ES-I3 (cell line): ENCODE measurements around the gene MPRIP.
"Not testable (repeated sequence)": the region's sequence is repeated elsewhere in the genome, so short reads cannot be mapped to it uniquely, and the experiment has no call there.

ENCODE experiments used
- H3K36me3 ChIP-seq: 2 replicates; pipeline ENCODE4 v1.6.1; 2013; ENCODE audit warnings: mild to moderate bottlenecking, low read length, control low read depth, moderate library complexity; ENCODE audit not compliant: insufficient read depth
- H3K4me1 ChIP-seq: 2 replicates; pipeline ENCODE4 v1.6.1; 2013; ENCODE audit warnings: mild to moderate bottlenecking, control low read depth, low read length; ENCODE audit not compliant: insufficient read depth
- H3K9ac ChIP-seq: 2 replicates; pipeline ENCODE4 v1.6.1; 2013; ENCODE audit warnings: low read depth, mild to moderate bottlenecking, low read length, moderate library complexity
- H3K9me3 ChIP-seq: 2 replicates; pipeline ENCODE4 v1.6.1; 2013; ENCODE audit warnings: mild to moderate bottlenecking, low read length, moderate library complexity; ENCODE audit not compliant: control insufficient read depth, insufficient read depth

MPRIP gene

DNA sequence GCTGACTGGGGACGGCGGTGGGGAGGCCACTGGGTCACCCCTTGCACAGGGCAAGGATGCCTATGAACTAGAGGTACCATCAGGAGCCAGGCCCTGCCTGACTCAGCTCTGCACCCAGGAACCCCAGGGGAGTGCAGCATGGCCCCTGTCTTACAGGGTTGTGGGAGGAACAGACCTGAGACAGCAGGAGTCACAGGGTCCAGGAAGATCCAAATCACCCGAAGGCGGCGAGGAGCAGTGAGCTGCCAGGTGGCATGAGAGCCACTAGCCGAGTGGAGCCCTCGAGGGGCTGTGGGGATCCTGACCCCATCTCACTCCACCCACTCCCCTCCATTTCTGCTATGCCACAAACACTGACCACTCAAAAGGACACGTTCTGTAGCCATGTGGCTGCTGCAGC, 133.1 kb downstream of the MPRIP start:
- no peak overlapping the region for H3K9ac ChIP-seq
- H3K4me1 ChIP-seq = peaks cover 8% of the 10 kb centered on the region; the same call in 1 of the 2 replicates
- H3K36me3 ChIP-seq = peaks cover 32% of the 10 kb centered on the region
- no peaks in the 10 kb centered on the region for H3K9me3 ChIP-seq

DNA sequence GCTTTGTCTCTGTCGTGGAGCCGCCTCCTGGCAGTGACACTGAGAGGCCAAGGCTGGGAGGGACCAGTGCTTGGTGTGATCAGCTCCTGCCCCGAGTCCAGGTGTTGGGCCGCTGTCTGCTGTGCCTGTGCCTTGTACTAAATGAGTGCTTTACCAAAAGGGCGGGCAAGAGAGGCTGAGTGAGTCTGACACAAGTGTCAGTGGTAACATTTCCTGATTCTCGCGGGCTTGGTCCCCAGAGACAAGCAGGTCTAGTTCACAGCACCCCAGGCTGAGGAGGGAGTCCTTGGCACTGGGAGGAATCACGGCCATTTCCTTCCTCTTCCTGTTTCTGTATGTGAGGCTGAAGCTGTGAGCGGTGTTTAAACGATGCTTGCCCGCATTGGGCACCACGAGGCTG, 133.7 kb downstream of the MPRIP start:
- Histone ChIP-seq H3K9me3 (no peaks in the 10 kb centered on the region), H3K36me3 (peaks cover 32% of the 10 kb centered on the region), H3K9ac (no peak overlapping the region), H3K4me1 (peaks cover 8% of the 10 kb centered on the region; the same call in 1 of the 2 replicates)

DNA sequence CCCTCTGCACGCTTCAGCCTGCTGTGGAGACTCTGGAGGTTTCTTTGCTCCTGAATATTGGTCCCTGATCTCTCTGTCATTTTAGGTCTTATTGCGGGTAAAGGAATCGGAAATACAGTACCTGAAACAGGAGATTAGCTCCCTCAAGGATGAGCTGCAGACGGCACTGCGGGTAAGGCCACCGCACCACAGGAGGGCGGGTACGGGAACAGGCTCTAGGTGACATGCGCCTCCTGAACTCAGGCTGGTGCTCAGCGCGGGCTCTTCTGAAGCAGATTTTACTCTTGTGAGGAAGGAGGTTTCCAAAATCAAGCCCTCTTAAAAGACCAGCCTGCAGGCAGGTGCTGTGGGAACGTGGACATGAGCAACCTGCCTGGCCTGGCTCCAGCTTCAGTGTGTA, 134.1 kb downstream of the MPRIP start:
- Histone ChIP-seq H3K9ac (no peak overlapping the region), H3K36me3 (peaks cover 32% of the 10 kb centered on the region), H3K4me1 (peaks cover 8% of the 10 kb centered on the region; the same call in 1 of the 2 replicates), H3K9me3 (no peaks in the 10 kb centered on the region)

DNA sequence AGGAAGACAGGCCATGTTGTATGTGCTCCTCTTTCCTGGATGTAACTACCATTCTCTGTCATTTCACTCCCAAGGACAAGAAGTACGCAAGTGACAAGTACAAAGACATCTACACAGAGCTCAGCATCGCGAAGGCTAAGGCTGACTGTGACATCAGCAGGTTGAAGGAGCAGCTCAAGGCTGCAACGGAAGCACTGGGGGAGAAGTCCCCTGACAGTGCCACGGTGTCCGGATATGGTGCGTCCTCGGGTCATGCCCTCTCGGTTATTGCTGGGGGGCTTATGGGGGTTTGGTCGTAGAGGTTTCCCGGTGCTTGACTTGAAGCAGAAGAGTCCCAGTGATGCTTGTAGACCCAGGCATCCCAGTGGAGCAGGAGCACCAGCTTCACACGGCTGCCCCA, 134.9 kb downstream of the MPRIP start:
- peaks cover 32% of the 10 kb centered on the region for H3K36me3 ChIP-seq
- H3K9me3 ChIP-seq = no peaks in the 10 kb centered on the region
- H3K9ac ChIP-seq = no peak overlapping the region
- H3K4me1 ChIP-seq = peaks cover 2% of the 10 kb centered on the region; the same call in 1 of the 2 replicates

DNA sequence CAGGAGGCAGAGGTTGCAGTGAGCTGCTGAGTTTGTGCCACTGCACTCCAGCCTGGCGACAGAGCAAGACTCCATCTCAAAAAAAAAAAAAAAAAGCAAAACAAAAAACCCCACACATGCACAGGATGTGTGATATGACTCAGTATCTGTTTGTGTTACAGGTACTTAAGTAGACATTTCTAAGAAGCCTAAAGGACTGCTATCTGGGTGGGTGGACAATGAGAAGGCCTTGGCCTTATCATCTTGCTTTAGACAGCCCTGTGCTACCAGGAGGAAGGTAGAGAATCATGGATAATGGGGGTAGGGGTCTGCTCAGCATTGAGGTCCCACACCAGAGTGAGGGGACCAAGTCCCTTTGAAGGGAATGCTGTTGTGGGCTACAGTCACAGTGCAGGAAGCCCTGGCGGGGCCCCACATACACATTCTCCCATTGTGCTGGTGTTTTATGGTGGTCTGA, 137.1 kb downstream of the MPRIP start:
- Histone ChIP-seq H3K4me1 (no peaks in the 10 kb centered on the region), H3K36me3 (peaks cover 24% of the 10 kb centered on the region)

DNA sequence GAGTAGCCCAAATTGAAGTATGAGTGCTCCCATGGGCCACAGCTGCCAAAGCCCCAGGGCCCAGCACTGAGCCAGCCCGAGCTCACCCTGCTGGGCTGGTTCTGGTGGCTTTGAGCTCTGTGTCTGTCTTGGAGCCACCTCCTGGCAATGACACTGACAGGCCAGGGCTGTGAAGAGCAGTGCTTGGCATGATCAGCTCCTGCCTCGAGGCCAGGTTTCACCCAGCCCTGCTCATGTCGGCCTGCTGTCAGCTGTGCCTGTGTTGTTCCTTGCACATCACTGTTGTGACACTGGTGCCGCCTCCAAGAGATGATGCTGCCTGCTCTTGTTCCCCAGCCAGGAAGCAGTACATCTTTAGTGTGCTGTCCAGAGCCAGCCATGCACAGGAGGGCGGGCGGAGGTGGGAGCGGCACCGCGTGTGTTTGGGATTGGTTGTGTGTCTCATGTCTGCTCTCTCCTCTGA, 137.9 kb downstream of the MPRIP start:
- H3K4me1 ChIP-seq = no peaks in the 10 kb centered on the region
- no peak overlapping the region for H3K9ac ChIP-seq
- no peaks in the 10 kb centered on the region for H3K9me3 ChIP-seq
- H3K36me3 ChIP-seq = peaks cover 24% of the 10 kb centered on the region

More for the DNA sequence above, 137.1 kb downstream of the MPRIP start:
- Histone ChIP-seq H3K9ac (no peak overlapping the region), H3K9me3 (no peaks in the 10 kb centered on the region)

DNA sequence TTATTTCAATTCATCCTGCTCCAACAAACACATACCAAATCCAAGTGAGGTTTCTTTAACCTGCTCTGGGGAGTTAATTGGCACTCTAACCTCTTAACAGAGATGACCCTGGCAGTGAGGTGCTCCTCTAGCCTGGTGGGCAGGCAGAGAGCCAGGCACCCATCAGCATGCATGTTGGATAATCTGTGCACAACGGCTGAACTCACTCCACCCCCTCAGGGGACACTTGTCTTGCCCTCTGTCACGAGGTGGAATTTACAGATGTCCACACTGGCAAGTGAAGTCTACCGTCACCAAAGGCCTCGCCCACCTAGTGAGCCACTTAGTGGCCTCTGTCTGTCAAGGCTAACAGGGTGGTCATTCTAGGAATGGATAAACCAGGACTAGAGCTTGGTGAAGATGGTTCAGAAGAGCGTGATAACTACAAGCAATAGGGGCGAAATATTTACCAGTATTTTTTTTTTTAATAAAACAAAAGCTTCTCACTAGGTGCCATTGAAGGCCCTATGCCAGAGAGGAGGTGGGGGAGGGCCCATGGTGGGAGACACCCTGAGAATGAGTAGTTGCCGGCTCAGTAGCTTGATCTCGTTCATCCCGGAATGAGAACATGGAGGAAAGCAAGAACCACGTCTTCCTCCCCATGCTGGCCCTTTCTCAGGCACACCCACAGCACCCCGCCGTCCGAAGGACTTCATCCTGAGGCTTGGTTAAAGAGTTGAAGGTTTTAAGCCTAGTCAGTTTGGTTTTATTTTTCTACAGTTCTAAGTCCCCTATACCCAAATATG, 138.7 kb downstream of the MPRIP start:
- H3K9me3 ChIP-seq = no peaks in the 10 kb centered on the region
- H3K9ac ChIP-seq = no peak overlapping the region
- H3K36me3 ChIP-seq = peaks cover 24% of the 10 kb centered on the region
- no peaks in the 10 kb centered on the region for H3K4me1 ChIP-seq

DNA sequence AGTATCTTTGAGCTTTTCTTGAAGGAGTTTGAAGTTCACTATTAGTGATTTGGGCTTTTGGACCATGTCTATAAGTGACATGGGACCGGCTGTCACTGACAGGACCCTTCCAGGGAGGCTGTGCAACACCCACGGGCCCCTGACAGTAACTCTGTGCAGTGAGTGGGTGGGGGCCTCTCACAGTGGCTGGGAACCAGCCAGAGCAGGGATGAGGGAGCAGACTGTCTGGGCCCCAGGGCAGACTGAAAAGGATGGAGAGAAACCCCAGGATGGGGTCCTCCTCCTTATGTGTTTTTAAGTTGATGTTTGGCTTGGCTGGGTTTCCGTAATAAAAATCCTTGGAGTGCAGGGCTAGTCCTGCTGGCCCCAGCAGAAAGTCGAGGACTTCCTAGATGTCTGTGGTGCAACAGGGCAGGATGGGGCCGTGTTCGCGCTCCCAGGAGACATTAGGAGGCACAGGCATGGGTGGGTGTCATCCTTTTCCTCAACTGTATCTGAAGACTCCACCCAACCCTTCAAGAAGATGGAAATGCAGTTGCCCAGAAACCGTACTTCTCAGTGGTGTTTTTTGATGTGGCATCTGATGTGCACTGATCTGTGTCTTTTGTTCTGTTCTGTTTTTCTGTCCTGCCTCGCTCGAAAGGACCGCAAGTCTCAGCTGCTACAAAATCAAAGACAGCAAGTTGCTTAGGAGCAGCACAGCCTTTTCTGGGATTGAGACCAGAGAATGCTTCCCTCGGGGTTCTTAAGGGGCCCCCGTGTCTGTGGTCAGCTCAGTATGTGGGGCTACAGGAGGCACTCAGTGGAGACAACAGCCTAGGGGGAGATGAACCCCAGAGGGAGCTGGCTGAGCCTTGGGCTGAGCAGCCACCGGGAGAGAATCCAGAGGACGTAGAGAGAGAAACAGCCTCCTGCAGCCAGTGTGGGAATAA, 139.7 kb downstream of the MPRIP start:
- Histone ChIP-seq H3K4me1 (no peaks in the 10 kb centered on the region; the same call in 1 of the 2 replicates), H3K9me3 (no peaks in the 10 kb centered on the region), H3K36me3 (peaks cover 21% of the 10 kb centered on the region), H3K9ac (no peak overlapping the region)

DNA sequence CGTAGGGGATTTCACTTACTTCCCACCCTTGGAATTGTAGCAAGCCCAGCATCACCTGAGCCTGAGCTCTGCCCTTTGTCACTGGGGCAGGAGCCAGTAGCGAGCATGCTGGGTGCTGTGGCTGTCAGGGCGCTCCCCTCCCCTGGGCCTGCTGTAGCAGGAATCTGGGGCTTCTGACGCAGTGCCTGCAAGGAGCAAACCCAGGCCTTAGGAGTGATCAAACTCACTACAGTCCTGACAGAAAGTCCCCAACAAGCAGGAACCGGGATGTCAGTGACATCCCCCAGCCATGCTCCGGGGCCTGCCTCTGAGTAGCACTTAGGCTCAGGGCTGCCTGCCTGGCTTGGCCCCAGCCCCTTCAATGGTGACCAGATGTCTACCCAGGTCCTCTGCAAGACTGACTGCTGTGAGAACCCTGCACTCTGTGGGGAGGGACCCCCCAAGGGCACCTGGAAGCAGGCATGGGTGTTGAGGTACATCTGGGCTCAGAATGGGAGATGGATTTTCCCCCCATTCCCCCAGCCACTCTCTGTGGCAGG, 140.4 kb downstream of the MPRIP start:
- Histone ChIP-seq H3K4me1 (no peaks in the 10 kb centered on the region; the same call in 1 of the 2 replicates), H3K9ac (no peak overlapping the region), H3K9me3 (no peaks in the 10 kb centered on the region), H3K36me3 (peaks cover 15% of the 10 kb centered on the region)

DNA sequence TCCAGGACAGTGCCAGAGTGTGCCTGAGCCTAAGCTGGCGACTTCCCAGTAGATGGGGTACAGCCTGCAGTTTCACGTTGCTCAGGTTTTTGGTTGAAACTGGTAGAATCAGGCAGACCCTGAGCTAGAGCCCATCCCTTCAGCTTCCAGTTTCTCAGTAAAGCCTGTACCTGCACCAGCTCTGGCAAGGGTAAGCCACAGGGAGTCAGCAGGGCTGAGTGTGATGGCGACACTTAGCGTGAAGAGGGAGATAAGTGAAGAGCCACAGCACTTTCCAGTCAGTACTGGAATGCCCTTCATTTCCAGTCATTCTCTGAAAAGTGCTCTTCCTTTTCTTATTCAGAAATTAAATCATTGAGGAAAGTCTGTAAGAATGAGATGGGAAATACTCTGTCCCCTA, 141.5 kb downstream of the MPRIP start:
- no peaks in the 10 kb centered on the region; the same call in 1 of the 2 replicates for H3K4me1 ChIP-seq
- peaks cover 7% of the 10 kb centered on the region for H3K36me3 ChIP-seq
- H3K9ac ChIP-seq = no peak overlapping the region
- no peaks in the 10 kb centered on the region for H3K9me3 ChIP-seq

DNA sequence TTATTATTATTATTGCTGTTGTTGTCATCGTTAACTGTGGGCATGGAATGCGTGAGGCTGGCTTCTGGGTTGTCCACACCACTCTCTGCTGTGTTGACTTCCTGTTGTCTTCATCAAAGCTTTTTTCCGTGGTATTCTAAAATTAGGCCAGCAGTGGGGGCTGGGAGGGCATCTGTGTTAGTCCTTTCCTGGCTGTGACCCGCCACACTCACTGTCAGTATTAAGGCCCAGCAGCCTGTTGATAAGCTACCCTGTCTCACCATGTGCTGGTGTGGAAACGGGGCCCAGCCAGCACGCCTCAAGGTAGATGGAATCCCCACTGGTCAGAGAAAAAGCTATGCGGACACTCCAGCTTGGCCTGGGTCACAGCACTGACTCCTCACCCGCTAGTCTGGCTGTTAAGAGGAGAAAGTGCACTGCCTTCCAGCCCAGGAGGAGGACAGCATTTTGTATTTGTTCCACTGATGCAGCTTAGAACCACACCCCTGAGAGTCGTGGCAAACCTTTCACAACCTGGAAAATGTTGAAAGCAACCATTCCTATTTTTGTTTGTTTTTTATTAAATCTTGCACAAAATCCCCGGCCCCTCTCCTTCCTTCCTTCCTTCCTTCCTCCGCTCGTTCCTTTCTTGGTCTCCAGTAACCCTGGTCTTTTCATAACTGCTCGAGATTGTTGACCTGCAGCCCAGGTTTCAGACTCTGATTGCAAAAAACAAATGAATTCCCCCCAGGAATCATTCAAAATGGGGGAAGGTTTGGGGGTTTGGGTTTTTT, 142.9 kb downstream of the MPRIP start:
- H3K9ac ChIP-seq = not testable (repeated sequence)

DNA sequence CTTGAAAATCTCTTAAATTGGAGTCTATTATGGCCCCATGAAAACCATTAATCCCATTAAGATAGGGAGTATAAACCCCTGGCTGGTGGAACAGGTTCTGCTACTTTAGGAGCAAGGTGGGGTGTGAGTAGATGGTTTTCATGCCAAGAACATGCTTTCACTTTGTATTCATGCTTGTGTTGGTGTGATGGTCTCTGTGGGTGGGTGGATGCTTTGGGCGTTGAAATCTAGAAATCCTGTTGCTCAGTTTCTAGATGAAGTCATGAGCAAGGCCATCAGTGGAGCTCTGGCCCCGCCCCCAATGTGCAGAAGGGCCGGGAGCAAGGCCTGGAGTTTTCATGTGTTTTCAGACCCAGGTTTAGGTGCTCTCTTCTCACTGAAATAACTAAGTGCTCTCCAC, 143.8 kb downstream of the MPRIP start:
- H3K9me3 ChIP-seq = no peaks in the 10 kb centered on the region
- H3K36me3 ChIP-seq = no peaks in the 10 kb centered on the region
- H3K9ac ChIP-seq = no peak overlapping the region
- peaks cover under 1% of the 10 kb centered on the region; the same call in 1 of the 2 replicates for H3K4me1 ChIP-seq

More for the DNA sequence above, 142.9 kb downstream of the MPRIP start:
- H3K4me1 ChIP-seq, H3K36me3 ChIP-seq, H3K9me3 ChIP-seq: not testable (repeated sequence)

DNA sequence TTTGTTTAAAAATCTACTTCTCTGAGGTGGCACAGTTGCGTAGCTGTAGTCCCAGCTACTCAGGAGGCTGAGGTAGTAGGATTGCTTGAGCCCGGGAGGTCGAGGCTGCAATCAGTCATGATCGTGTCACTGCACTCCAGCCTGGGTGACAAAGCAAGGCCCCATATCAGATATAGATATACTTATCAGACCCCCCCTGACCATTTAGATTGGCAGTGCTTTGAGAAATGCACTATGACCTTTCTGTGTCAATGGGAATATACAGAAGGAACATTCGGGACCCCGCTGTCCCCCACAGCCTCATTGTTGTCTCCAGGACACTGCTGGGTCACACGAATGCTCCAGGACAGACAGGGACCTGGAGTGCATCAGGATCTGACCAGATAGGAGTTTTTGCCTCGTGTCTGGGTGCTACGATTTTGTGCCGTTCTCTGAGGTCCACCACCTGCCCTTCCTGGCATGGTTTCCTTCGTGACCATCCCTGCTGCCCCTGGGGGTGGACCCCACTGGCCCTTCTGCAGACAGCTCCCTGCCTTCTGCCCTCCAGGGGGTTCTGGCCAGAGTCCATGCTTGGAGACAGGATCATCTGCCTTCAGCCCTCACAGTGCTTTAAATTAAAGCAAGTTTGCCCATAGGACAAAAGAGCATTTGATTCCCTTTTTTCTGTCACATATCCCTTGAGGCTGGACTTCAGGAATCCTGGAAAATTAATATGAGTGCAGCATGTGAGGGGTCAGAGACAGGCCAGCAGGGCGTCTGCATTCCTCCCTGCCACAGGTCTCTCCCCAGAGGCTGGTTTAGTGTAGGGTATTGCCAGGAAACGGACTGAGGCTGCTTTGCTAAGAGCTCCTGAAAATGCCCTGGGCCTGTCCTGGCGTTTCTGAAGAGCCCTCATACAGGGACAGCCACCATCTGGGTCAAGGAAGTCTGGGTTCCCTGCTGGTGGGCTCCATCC, 144.6 kb downstream of the MPRIP start:
- Histone ChIP-seq H3K36me3 (no peaks in the 10 kb centered on the region), H3K9ac (no peak overlapping the region), H3K4me1 (peaks cover 8% of the 10 kb centered on the region; the same call in 1 of the 2 replicates)

More for the DNA sequence above, 144.6 kb downstream of the MPRIP start:
- no peaks in the 10 kb centered on the region for H3K9me3 ChIP-seq
